ENCODE data around the gene AHCY.
"Not testable (repeated sequence)": the region's sequence is repeated elsewhere in the genome, so short reads cannot be mapped to it uniquely, and the experiment has no call there.

The AHCY gene

DNA sequence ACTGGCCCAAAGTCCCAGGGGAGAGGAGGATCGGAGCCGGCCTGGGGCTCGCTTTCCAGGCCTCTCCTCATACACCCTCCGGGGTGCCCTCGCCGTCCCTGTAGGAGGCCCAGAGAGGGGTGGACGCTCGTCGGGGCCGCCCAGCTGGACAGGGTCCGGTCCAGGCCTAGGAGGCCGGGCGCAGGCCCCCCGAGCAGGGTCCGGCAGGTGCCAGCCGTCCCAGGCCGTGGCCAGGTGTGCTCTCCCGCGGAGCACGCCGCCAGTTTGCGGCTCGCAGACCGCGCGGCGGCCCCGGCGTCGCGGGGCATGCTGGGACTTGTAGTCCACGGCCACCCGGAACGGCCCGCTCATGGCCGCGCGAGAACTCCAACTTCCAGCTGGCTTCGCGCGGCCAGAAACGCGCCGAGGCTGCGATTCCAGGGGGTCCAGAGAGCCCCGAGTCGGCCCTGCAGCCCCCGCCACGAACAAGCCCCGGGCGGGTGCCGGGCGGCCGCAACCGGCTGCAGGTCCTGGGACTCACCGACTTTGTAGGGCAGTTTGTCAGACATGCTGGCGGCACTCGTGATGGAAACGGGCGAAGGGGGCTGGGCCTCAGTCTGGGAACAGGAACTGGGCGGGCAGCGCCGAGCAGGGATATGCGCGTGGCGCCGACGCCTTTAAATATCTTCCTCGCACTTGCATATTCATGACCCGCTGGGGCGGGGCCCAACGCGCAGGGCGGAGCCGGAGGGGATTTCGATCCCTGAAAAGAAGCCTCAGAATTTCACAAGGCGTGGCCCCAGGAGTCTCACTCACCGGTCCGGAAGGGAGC is at the start of gene AHCY:
Gene AHCY, minus strand, starts transcription at position 633 of the 811 bp plus-strand sequence. Its CDS starts 85 bp downstream, at position 548.
- DNase-seq (ENCODE audit: low read depth in 2 of 3, low spot score in 2 of 3) = peak; percentile 75 to 87 (median 81)

DNA sequence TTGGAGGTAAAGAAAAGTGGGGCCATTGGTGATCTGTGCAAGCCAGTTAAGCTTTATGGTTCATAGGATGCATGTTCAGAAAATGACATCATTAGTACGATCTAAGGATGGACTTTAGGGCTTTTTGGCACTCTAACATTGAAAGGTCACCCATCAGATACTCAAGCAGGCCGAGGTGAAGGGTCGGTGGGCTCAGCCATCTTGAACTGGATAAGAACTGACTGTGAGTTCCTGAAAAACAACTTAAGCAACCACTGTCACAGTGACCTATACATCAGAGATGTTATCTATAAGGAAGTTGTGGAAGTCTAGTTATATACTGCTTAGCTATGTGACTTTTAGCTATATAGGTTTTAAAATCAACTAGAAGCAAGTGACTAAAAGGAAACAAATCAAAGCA is 46.9 kb upstream of the AHCY start:
- DNase-seq (ENCODE audit: low read depth in 2 of 3, low spot score in 2 of 3) = no peak

- DNase-seq (ENCODE audit: low read depth in 2 of 3, low spot score in 2 of 3) = no peak
These were observed 44.4 kb upstream of the AHCY start for GRCh38 chr20:34347571-34347970.

- not testable (repeated sequence) for DNase-seq (ENCODE audit: low read depth in 2 of 3, low spot score in 2 of 3)
These were observed 43.3 kb upstream of the AHCY start for GRCh38 chr20:34346533-34346865.

DNA sequence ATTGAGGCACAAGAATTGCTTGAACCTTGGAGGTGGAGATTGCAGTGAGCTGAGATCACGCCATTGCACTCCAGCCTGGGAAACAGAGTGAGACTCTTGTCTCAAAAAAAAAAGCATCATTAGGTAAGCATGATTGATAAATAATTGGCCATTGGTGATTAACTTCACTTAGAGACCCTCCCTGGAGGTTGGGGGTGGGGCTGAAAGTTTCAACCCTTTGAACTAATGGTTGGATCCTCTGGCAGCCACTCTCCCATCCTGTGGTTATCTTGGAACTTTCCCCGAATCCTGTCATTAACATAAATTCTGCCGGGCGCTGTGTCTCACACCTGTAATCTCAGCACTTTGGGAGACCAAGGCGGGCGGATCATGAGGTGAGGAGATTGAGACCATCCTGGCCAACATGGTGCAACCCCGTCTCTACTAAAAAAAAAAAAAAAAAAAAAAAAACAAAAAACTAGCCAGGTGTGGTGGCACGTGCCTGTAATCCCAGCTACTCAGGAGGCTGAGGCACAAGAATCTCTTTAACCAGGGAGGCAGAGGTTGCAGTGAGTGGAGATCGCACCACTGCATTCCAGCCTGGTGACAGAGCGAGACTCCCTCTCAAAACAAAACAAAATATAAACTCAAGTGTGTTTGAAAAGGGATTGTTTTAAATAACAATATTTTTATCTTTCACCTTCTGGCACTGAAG is 42.8 kb upstream of the AHCY start:
- not testable (repeated sequence) for DNase-seq (ENCODE audit: low read depth in 2 of 3, low spot score in 2 of 3)

DNA sequence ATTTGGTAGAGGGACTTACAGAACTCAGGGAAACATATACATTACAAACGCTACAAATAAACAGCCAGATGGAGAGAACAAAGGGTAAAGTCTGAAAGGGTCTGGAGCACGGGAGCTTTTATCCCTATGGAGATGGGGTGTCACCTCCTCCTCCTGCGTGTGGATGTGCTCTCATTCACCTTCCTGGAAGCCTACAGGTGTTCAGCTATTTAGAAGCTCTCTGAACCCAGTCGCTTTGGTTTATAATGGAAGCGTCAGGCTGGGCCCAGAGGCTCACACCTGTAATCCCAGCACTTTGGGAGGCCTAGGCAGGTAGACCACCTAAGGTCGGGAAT is 42.2 kb upstream of the AHCY start:
- DNase-seq (ENCODE audit: low read depth in 2 of 3, low spot score in 2 of 3) = no peak

GRCh38 chr20:34344238-34344637 is 41.1 kb upstream of the AHCY start:
- DNase-seq (ENCODE audit: low read depth in 2 of 3, low spot score in 2 of 3) = no peak

DNA sequence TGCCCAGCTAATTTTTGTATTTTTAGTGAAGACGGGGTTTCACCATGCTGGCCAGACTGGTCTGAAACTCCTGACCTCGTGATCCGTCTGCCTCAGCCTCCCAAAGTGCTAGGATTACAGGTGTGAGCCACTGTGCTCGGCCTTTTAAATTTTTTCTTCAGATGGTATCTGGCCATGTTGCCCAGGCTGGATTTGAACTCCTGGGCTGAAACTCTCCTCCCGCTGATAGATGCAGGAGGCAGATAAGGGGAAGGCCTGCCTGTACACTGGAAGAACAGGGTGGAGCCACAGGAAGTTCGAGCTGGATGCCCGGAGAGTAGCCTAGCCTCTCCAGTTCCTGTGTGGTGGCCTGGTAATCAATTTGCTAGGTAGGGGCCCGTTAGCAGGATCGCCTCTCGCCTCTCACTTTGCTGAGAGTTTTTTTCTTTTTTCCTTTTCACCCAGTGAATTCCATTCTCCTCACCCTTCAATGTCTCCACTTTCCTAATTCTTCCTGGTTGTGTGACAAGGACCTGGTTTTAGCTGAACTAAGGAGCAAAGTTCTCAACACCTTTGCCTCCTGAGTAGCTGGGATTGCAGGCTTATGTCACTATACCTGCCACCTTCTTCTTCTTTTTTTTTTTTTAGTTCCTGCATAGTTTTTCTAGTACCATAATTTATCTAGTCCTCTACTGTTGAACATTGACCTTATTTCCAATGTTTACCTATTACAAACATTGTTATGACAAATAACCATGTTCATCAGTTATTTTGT is 40.5 kb upstream of the AHCY start:
- DNase-seq (ENCODE audit: low read depth in 2 of 3, low spot score in 2 of 3) = no peak

GRCh38 chr20:34341199-34341598 is 38.0 kb upstream of the AHCY start:
- DNase-seq (ENCODE audit: low read depth in 2 of 3, low spot score in 2 of 3) = not testable (repeated sequence)

- not testable (repeated sequence) for DNase-seq (ENCODE audit: low read depth in 2 of 3, low spot score in 2 of 3)
These were observed 37.6 kb upstream of the AHCY start for GRCh38 chr20:34340726-34341125.

- no peak for DNase-seq (ENCODE audit: low read depth in 2 of 3, low spot score in 2 of 3)
These were observed 35.0 kb upstream of the AHCY start for GRCh38 chr20:34337982-34338726.

- DNase-seq (ENCODE audit: low read depth in 2 of 3, low spot score in 2 of 3) = no peak
These were observed 34.4 kb upstream of the AHCY start for GRCh38 chr20:34337544-34337943.

DNA sequence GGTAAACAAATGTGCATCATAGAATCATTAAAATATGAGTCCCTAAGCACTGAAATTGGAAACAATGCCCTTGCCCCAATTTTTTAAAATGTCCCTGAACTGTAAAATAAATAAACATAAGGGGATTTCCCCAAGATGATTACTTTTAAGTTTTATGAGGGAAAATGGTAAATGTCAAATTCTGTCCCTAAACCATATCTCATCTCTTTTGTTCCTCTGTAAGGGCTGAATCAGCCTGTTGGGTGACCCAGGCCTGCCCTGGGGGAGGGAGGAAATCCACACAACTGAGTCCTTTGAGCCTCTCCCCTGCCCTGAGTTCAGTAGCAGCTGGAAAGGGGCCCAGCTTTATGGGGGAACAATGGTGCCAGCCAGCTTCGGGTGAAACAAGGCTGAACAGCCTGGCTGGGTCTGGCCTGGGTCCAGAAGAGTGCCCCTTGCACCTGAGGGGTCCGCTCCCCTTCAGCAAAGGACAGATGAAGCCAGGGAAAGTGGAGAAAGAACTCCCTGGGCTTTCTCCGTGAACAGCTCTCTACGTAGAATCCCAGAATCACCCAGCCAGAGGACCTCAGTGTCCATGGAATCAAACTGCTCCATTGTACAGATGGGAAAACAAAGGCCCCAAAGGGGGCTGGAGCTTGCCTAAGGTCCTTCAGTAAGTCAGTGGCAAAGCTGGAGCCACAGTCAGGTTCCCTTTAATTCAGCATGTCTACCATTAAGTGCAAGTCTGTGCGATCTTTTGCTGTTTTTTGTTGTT is 31.7 kb upstream of the AHCY start:
- DNase-seq (ENCODE audit: low read depth in 2 of 3, low spot score in 2 of 3) = no peak

GRCh38 chr20:34333786-34334185 is 30.6 kb upstream of the AHCY start:
- DNase-seq (ENCODE audit: low read depth in 2 of 3, low spot score in 2 of 3) = no peak

GRCh38 chr20:34332262-34332920 is 29.2 kb upstream of the AHCY start:
- no peak for DNase-seq (ENCODE audit: low read depth in 2 of 3, low spot score in 2 of 3)

DNA sequence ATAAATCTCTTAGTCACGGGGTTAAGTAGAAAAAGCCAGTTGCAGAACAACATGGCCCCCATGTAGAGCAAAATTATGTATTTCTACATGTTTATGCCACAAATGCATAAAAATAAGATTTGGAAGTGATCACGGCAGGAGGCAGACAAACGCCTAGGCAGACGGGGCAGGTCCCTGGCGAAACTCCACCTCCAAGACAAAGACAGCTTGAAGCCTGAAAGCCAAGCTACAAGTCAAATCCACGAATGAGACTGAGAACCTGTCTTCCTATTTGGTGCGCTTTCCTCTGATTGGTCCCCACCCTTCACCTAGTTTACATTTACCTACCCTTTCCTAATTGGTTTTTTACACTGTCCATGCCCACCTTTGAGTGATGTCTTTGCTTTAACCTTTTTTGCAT is 28.7 kb upstream of the AHCY start:
- no peak for DNase-seq (ENCODE audit: low read depth in 2 of 3, low spot score in 2 of 3)

DNA sequence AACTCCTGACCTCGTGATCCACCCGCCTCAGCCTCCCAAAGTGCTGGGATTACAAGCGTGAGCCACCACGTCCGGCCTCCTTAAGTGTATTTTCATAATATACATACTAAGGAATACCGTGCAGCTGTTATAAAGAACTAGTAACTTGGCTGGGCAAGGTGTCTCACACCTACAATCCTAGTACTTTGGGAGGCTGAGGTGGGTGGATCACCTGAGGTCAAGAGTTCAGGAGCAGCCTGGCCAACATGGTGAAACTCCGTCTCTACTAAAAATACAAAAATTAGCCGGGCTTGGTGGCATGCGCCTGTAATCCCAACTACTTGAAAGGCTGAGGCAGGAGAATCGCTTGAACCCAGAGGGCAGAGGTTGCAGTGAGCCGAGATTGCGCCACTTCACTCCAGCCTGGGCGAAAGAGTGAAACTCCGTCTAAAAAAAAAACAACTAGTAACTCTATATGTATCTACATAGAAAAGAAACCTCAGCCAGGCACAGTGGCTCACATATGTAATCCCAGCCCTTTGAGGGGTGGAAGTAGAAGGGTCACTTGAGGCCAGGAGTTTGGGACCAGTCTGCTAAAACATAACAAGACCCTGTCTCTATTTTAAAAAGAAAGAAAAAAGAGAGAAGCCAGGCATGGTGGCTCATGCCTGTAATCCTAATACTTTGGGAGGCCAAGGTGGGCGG is 27.8 kb upstream of the AHCY start:
- DNase-seq (ENCODE audit: low read depth in 2 of 3, low spot score in 2 of 3) = not testable (repeated sequence)

GRCh38 chr20:34328928-34329677 is 25.9 kb upstream of the AHCY start:
- DNase-seq (ENCODE audit: low read depth in 2 of 3, low spot score in 2 of 3) = no peak

GRCh38 chr20:34328207-34328606 is 25.1 kb upstream of the AHCY start:
- DNase-seq (ENCODE audit: low read depth in 2 of 3, low spot score in 2 of 3) = not testable (repeated sequence)

Data from activated CD8-positive, alpha-beta memory T cell treated with anti-CD3 and anti-CD28 coated beads for 48 hours (primary cell).